Lung (tissue), 12 donors: ENCODE data around the gene UNC5B. TPM values are rescaled to one million over a fixed set of nuclear protein-coding genes. Genes with fewer than 3 reads are reported as not detected.
A peak's percentile ranks its signal among the peaks of the same experiment; 100 is the strongest.

ENCODE experiments used
- ATAC-seq: fragments of 200-7000 bp; cut with Tn5 transposase; one replicate; pipeline ENCODE4 v1.9.1; 2020; ENCODE audit warnings: moderate number of reproducible peaks; ENCODE audit not compliant: insufficient read depth, low FRiP score
- DNase-seq, 3 donors: peaks; one replicate each; pipeline ENCODE4 v3.0.0-alpha.2; 2013 to 2017
- H3K27ac ChIP-seq, 2 donors: one replicate each; pipeline ENCODE4 v1.5.1; 2013; ENCODE audit warnings: mild to moderate bottlenecking in 2 of 2, moderate library complexity in 2 of 2, control low read depth in 1 of 2, inconsistent platforms in 1 of 2, low read depth in 1 of 2, low read length in 1 of 2
- H3K27me3 ChIP-seq, 3 donors: one replicate each; pipeline ENCODE4 v1.5.1; 2013; ENCODE audit warnings: low read length in 2 of 3; ENCODE audit not compliant: control insufficient read depth in 3 of 3, insufficient read depth in 3 of 3
- H3K36me3 ChIP-seq, 4 donors: one replicate each; pipeline ENCODE4 v1.5.1; 2013; ENCODE audit warnings: low read length in 4 of 4, mild to moderate bottlenecking in 1 of 4, moderate library complexity in 1 of 4; ENCODE audit not compliant: control insufficient read depth in 4 of 4, insufficient read depth in 4 of 4
- H3K4me1 ChIP-seq, 5 donors: one replicate each; pipeline ENCODE4 v1.5.1; 2013; ENCODE audit warnings: low read length in 5 of 5, mild to moderate bottlenecking in 2 of 5, moderate library complexity in 1 of 5; ENCODE audit not compliant: control insufficient read depth in 5 of 5, insufficient read depth in 5 of 5
- H3K4me3 ChIP-seq: one replicate; pipeline ENCODE4 v1.5.1; 2013; ENCODE audit warnings: mild to moderate bottlenecking, control low read depth, moderate library complexity
- H3K9ac ChIP-seq, 2 donors: one replicate each; pipeline ENCODE4 v1.5.1; 2013; ENCODE audit warnings: low read length in 2 of 2, control low read depth in 1 of 2; ENCODE audit not compliant: insufficient read depth in 1 of 2
- H3K9me3 ChIP-seq, 4 donors: one replicate each; pipeline ENCODE4 v1.5.1; 2013; ENCODE audit warnings: low read length in 3 of 4, mild to moderate bottlenecking in 1 of 4, moderate library complexity in 1 of 4; ENCODE audit not compliant: control insufficient read depth in 4 of 4, insufficient read depth in 3 of 4
- WGBS, 2 donors: extraction: QIAGEN DNeasy Blood & Tissue Kit; methylation state at CpG; one replicate each; pipeline ENCODE4 v1.1.7; 2013; 5-methylcytosine and 5-hydroxymethylcytosine counted together
- polyA plus RNA-seq, 2 donors: library from polyadenylated mRNA; stranded (reverse); fragments of 200-250 nt; gene quantifications; one replicate each; pipeline ENCODE4 v1.2.1, GENCODE V29; 2013
- total RNA-seq, 2 donors: library from RNA; depleted of rRNA in 1 of 2; stranded (reverse); fragments of >200 nt in 1 of 2; gene quantifications; one replicate each; pipeline ENCODE4 v1.2.1, GENCODE V29; 2014 to 2021
- TF ChIP-seq, protein P1 (sequence below): IDR thresholded peaks from 2 replicates; pipeline ENCODE4 v1.5.1; 2012; ENCODE audit warnings: mild to moderate bottlenecking; ENCODE audit errors: control extremely low read depth, extremely low read depth
- donor health status: control.
- donor health status: control.
- donor health status: Bipolar disorder and iron deficiency.
- donor health status: healthy.
- donor health status: DM: yes; HTN: yes; CAD: no.

The UNC5B gene
- total and polyA plus RNA-seq, 4 donors, result 4.4 to 23.8 (median 8.3) TPM

DNA sequence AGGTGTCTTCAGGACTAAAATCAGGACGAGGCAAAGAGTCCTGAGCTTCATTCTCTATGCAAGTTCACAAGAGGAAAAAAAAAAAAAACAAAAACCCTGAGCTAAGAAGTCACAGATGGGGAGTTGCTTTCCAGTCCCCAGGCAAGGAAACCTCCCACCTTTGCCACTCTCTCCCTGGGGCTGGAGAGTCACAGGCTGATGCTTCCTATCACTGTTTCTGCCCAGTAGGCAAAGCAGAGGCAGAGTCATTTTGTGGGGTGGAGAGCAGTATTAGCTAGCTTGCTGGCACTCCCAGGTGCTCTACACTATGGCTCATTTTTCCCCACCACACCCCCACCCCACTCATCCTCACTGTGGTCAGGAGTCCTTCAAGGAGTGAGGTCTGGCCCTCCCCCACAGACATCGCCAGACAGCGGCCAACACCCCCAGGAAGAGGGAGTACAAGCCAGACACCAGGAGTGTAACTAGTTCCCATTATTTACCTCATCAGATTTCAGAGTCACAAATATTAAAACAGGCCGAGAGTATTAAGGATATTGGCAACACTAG, 34.6 kb upstream of the UNC5B start:
- H3K9me3 ChIP-seq, result no peaks in the 10 kb centered on the region
- H3K4me1 ChIP-seq, result peaks cover 0 to 8% (median 0%) of the 10 kb centered on the region in 5 donors
- H3K9ac ChIP-seq, result no peak overlapping the region
- WGBS, 2 donors, result 78 to 90% methylated on average over 4 of the region's 4 CpGs
- no peaks in the 10 kb centered on the region for H3K27me3 ChIP-seq
- H3K36me3 ChIP-seq, result no peaks in the 10 kb centered on the region
- peak in 1 of 3 donors; percentile 7 for DNase-seq
- TF ChIP-seq, protein P1, sequence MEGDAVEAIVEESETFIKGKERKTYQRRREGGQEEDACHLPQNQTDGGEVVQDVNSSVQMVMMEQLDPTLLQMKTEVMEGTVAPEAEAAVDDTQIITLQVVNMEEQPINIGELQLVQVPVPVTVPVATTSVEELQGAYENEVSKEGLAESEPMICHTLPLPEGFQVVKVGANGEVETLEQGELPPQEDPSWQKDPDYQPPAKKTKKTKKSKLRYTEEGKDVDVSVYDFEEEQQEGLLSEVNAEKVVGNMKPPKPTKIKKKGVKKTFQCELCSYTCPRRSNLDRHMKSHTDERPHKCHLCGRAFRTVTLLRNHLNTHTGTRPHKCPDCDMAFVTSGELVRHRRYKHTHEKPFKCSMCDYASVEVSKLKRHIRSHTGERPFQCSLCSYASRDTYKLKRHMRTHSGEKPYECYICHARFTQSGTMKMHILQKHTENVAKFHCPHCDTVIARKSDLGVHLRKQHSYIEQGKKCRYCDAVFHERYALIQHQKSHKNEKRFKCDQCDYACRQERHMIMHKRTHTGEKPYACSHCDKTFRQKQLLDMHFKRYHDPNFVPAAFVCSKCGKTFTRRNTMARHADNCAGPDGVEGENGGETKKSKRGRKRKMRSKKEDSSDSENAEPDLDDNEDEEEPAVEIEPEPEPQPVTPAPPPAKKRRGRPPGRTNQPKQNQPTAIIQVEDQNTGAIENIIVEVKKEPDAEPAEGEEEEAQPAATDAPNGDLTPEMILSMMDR, result no peak
- H3K27ac ChIP-seq, result no peak overlapping the region
- H3K4me3 ChIP-seq, result no peak overlapping the region
- ATAC-seq, result no peak

GRCh38 chr10:71178880-71179279, 33.5 kb upstream of the UNC5B start:
- peaks cover 0 to 8% (median 0%) of the 10 kb centered on the region in 5 donors for H3K4me1 ChIP-seq
- no peaks in the 10 kb centered on the region for H3K9me3 ChIP-seq
- TF ChIP-seq, protein P1, result no peak
- ATAC-seq (no peak), DNase-seq (no peak)
- H3K36me3 ChIP-seq, result no peaks in the 10 kb centered on the region
- H3K27ac ChIP-seq, result no peak overlapping the region
- WGBS, 2 donors, result 87 to 91% methylated on average over 3 of the region's 3 CpGs
- no peak overlapping the region for H3K9ac ChIP-seq
- no peak overlapping the region for H3K4me3 ChIP-seq
- H3K27me3 ChIP-seq, result no peaks in the 10 kb centered on the region

DNA sequence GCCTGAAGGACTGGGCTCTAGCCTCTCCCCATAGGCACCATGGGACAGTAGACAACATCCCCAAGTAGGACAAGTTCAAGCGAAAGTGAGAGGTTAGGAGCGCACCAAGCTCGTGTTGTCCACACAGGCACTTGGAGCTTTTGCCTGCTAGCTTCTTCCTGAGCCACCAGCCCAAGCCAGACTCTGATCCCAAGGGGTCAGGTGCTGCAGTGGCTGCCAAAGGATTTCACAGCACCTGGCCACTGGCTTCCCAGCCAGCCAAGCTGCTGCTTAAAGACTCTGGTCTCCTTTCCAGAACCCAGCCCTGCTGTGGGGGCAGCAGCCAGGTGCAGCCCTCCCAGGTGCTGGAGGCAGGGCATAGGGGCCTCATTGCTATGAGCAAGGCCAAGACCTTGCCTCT, 33.0 kb upstream of the UNC5B start:
- no peak overlapping the region for H3K4me3 ChIP-seq
- DNase-seq, result no peak
- 94 to 97% methylated on average over 3 of the region's 3 CpGs for whole genome bisulfite sequencing, 2 donors
- TF ChIP-seq, protein P1, result no peak
- H3K4me1 ChIP-seq, result peaks cover 0 to 8% (median 0%) of the 10 kb centered on the region in 5 donors
- no peaks in the 10 kb centered on the region for H3K36me3 ChIP-seq
- ATAC-seq, result no peak
- H3K27me3 ChIP-seq, result no peaks in the 10 kb centered on the region
- no peak overlapping the region for H3K27ac ChIP-seq
- no peaks in the 10 kb centered on the region for H3K9me3 ChIP-seq
- no peak overlapping the region for H3K9ac ChIP-seq

DNA sequence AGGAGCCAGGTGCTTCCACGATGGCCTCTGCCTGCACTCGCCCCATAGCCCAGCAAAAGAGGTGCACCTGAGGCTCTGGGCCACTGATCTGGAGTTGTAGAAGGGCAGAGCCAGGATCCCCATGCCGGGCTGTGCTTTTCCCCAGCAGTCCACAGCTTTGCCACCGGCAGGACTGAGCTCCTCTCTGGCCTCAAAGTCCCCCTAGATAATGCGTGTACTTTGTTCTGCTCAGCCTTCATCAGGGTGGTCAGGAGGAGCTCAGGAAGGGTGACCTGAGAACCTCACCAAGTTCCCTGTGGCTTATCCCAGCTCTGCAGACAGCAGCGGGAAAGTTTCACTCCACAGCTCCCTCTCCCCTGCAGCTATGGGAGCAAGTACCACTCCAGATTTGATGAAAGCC, 27.9 kb upstream of the UNC5B start:
- ATAC-seq (no peak), DNase-seq (no peak)
- no peak overlapping the region for H3K4me3 ChIP-seq
- H3K9me3 ChIP-seq, result no peaks in the 10 kb centered on the region
- H3K36me3 ChIP-seq, result no peaks in the 10 kb centered on the region
- H3K9ac ChIP-seq, result no peak overlapping the region
- no peak overlapping the region for H3K27ac ChIP-seq
- H3K27me3 ChIP-seq, result no peaks in the 10 kb centered on the region
- TF ChIP-seq, protein P1, result no peak
- H3K4me1 ChIP-seq, result peaks cover 0 to 11% (median 0%) of the 10 kb centered on the region in 5 donors
- WGBS, 2 donors, result 86 to 95% methylated on average over 6 of the region's 6 CpGs
